Renal cortical epithelial cell (primary cell): ENCODE measurements around the gene BRMS1. TPM values are rescaled to one million over a fixed set of nuclear protein-coding genes. Genes with fewer than 3 reads are reported as not detected.

ENCODE experiments used
- DNase-seq: peaks from one replicate; pipeline ENCODE4 v3.0.0-alpha.2; 2011; ENCODE audit warnings: low read depth
- total RNA-seq: library from RNA; depleted of rRNA; stranded (reverse); fragments of >200 nt; gene quantifications from 2 replicates; pipeline ENCODE4 v1.2.3, GENCODE V29; 2014

The BRMS1 gene
- total RNA-seq, 1 donor from 2014 or later: 50.1 TPM

DNA sequence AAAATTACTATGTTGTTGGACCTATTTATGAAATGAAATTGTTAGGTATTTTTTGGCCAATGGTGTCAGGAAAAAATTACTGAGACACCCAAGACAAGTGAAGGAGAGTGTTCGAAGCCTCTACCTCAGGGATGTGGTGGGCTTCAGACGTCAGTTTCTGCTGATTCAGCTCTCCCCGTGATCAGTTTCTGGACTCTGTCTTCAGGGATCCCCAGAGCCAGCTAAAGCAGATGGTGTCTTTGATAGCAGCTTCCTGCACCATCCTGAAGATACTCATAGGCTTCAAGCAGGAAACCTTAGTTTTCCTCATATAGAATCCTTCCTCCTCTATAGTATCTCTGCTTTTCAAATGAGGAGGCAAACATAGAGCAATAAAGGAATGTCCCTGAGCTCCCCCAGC lies 35.4 kb downstream of the BRMS1 start:
- no peak for DNase-seq

DNA sequence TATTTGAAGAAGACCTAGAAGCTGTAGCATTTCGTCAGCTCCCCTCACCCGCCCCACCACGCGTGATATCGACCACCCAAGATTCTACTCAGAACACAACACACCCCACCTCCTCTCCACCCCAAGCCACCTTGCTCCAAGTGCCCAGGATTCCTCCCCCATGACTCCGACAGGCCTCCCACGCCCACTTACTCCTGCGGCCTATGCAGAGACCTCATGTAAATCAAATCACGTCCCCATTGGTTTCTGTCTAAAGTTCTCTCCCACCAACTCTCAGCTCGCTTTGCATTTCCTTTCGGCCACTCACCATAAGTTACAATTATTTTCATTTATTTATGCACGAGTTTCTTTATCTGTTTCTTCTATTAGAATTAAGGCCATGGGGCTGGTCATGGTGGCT lies 42.2 kb downstream of the BRMS1 start:
- DNase-seq: no peak

DNA sequence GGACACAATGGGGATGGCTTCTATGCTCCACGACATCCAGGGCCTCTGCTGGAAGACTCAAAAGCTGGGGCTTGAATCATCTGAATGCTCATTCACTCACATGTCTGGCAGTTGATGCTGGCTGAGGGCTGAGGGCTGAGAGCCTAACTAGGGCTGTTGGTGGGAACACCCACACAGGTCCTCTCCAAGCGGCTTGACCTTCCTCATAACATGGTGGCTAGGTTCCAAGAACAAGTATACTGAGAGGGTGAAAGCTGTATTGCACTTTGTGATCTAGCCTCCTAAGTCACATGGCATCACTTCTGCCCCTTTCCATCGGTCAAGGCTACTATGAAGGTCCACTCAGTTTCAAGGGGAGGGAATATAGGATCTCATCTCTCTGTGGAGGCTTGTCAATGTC lies 45.7 kb downstream of the BRMS1 start:
- DNase-seq: no peak

GRCh38 chr11:66297610-66298009 lies 47.3 kb downstream of the BRMS1 start:
- no peak for DNase-seq

DNA sequence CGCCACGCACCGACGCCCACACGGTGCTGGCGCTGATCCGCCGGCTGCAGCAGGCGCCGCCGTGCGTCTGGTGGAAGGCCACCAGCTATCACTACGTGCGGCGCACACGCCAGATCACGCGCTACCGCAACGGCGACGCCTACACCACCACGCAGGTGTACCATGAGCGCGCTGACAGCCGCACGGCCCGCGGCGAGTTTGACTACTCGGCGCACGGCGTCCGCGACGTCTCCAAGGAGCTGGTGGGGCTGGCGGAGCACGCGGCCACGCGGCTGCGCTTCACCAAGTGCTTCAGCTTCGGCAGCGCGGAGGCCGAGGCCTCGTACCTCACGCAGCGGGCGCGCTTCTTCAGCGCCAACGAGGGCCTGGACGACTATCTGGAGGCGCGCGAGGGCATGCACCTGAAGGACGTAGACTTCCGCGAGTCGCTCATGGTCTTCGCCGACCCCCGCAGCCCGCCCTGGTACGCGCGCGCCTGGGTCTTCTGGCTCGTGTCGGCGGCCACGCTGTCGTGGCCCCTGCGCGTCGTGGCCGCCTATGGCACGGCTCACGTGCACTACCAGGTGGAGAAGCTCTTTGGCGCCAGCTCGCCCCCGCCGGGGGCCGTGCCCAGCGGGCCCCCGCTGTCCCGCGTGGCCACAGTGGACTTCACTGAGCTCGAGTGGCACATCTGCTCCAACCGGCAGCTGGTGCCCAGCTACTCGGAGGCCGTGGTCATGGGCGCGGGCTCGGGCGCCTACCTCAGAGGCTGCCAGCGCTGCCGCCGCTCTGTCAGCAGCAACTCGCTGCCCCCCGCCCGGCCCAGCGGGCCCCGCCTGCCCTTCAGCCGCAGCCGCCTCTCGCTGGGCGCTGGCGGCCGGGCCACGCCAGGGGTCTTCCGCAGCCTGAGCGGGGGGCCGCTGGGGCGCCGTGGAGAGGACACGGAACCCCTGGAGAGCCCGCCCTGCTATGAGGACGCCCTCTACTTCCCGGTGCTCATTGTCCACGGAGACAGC lies 50.0 kb downstream of the BRMS1 start:
- DNase-seq: no peak

DNA sequence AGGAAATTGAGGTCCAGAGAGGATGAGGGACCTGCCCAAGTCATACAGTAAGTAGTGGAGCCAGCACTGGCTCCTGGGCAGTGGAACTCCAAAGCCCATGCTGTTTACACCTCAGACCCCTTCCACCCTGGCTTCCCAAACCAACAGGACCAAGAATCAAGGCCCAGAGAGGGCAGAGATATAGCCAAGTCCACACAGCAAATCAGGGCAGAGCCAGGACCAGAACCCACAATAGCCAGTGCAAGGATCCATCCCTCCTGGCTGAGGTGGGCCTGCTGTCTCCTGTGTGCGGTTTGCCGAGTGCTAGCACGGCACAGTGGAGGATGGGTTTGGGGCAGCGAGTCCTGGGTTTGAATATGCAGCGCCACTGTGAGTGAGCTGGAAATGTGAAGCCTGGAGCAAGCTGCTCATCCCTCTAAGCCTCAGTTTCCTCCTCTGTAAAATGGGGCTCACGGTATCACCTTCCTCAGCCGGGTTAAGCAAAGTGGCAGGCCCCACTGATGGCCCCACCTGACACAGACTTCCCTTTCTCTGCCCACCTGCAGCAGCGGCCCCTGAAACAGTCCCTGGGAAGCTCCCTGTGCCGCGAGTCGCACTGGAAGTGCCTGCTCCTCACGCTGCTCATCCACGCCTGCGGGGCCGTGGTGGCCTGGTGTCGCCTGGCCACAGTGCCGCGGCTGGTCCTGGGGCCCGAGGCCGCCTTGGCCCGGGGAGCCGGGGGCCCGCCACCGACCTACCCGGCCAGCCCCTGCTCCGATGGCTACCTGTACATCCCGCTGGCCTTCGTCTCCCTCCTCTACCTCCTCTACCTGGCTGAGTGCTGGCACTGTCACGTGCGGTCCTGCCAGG lies 50.9 kb downstream of the BRMS1 start:
- DNase-seq: no peak

GRCh38 chr11:66293352-66293751 lies 51.6 kb downstream of the BRMS1 start:
- no peak for DNase-seq

DNA sequence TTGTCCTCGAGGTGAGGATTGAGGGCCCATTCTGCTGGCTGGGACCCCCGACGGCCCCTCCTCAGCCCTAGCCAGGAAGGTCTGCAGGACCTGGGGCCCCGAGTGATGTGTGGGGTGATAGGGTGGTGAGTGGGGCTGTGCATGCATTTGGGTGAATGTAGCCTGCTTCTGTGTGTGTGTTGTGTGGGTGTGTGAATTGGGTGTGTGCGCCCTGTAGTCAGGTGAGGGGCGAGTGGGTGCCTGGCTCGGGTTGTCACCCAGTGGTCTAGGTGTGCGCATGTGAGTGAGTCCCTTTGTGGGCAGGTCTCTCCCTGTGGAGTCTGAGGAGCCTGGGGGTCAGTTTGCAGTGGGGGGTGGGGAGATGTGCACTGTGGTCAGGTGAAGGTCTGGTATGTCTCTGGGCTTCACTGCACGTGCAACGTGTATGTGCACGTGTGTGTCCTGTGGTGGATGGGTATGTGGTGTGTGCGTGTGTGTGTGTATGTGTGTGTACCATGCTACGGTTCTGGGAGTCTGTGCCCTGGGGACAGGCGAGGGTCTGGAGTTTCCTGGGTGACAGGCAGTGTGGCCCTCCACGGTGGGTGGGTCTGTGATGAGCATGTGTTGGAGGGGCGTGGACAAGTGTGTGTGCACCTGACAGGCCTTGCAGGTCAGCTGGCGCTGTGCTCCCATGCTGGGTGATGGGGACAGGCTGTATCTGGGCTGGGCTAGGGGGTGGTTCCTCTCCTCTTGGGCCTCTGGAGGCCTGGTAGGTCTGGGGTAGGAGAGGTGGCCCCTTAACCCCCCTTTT lies 52.2 kb downstream of the BRMS1 start:
- no peak for DNase-seq

DNA sequence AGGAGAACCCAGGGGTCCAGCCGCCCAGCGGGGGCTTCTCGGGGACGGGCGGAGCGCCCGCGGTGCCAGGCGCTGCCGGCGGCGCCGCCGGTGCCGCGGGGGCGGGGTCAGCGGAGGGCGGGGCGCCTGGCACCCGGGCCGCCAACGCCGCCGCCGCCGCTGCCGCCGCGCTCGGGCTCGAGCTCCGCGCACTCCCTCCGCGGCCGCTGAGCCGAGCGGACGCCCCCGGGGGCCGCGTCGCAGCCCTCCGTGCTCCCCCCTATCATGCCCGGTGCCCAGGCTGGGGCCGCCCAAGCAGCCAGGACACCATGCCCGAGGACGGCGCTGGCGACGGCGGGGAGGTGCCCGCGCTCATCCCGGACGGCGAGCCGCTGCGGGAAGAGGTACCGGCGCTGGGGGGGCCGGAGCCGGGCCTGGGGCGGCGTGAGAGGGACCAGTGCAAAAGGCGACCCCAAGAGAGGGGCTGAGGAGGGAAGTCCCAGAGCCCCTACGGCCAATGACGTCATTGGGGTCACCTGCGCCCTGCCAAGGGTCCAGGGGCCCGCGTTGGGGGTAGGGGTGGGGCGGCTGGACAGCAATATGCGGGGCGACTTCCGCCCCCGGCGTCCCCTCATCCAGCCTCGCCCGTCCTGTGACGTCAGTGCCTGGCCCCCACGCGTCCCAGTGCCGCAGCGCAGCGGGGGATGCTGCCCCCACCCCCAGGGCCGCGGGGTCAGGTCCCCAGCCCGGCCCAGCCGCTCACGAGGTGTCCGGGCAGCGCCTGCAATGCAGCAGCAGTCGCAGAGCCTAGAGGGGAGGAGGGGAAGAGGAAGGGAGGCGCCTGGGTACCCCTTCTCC lies 53.0 kb downstream of the BRMS1 start, which contains the start of gene TMEM151A:
TSS of gene TMEM151A (plus strand) at position 189 of the 837 bp plus-strand sequence. CDS start at position 309, 120 bp downstream.
- DNase-seq: no peak

DNA sequence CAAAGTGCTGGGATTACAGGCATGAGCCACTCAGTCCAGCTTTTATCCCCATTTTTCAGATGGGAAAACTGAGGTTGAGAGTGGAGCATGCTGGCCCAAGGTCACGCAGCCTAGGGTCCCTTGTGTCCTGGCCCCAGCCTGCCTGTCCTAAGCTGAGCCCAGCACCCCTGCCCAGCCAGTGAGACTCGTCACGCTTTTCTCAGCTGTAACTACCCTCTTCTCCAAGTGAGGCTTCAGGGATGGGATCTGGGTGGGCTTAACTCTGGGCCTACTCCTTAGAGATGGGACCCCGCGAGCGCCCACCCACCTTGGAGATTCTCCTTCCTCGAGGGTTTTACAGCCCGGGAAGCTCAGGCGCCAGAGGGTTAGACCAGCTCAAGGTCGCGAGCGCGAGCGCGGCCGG lies 53.6 kb downstream of the BRMS1 start:
- DNase-seq: no peak

DNA sequence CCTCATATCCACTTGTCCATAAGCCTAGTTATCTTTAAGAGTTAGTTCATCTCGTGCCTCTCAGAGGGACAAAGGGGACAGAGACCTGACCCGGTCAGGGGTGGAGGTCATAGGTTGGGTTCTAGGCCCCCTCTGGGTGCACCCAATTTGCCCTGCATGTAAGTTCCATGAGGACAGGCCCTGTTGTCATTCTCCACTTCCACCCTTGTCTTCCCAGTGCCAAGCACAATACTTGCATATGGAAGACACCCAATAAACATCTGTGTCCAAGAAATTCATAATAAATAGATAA lies 54.6 kb downstream of the BRMS1 start:
- DNase-seq: no peak

DNA sequence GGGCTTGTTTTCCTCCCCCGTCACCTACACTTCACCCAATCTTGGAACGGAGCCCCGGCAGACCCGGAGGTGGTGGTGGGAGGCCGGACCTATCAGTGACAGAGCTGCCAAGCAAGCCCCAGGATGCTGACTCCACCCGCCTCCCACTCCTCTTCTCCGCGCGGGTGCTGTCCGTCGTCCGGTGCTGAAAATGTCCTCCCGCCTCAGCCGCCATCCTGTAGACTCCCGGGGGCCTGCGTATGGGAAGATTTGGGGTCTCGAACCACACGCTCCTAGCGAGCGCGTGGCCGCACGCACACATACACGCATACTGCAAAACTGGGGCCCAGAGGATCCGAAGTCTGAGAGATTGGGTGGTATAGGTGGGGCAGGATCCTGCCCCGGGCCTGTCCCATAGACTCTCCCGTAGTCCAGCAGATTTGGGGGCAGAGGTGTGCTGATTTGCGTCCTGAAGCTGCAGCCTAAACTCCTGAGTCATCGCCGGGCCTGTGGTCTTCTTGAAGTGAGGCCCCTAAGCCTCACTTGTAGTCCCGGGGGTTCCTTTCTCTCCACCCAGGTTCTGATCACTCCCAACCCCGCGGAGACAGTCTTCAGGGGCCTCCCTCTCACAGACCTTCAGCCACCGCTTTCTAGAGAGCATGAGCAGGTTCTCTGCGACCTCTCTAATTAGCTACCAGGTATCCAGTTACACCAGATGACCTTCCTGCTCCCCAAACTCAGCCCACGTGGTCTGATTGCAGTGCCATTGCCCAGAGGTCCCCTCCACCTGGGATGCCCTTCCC lies 55.2 kb downstream of the BRMS1 start:
- no peak for DNase-seq

GRCh38 chr11:66288671-66289547 lies 56.0 kb downstream of the BRMS1 start, which contains the start of gene YIF1A:
Gene YIF1A, minus strand, starts transcription at chr11:66289143. Its CDS starts 158 bp downstream, at chr11:66288985.
- peak; percentile 98 for DNase-seq

DNA sequence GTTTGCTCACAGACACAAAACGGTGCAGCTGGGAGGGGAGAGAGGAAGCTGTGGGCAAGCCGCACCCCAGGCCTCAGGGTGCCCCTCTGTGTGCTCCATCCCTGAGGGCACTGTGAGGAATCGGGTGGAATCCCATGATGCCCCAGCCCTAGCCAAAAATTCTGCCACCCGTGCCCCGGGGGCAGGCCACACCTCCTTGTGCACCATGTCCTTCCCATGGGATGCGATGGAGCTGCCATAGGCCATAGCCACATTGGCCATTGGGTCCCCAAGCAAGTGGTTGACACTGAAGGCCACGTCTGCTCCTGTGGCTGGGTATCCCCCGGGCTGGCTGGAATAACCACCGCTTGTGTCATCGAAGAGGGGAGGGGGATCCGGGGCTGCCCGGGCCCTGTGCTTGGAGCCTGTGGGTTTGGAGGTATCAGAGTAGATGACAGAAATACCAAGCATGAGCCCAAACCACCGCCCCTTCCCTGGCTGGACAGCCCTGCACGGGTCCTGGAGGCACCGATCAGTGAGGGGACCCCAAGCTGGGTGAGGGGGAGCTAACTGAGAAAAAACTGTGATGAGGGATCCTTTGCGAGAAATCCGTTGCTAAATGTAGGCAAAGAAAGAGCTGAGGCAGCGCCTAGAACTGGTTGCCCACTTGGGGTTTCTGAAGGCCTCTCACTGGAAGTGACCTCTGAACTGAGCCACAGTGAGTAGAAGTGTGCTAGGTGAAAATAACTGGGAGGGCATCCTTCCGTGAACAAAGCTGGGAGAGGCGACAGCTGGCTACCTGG lies 56.8 kb downstream of the BRMS1 start:
- no peak for DNase-seq
